K562 (cell line): Measurements from ENCODE around the gene TBATA. TPM values are rescaled to one million over a fixed set of nuclear protein-coding genes. Genes with fewer than 3 reads are reported as not detected.

ENCODE experiments used
- ATAC-seq: fragments of 200-7000 bp; cut with Tn5 transposase; 3 replicates; pipeline ENCODE4 v1.9.1; 2020; ENCODE audit warnings: moderate library complexity
- BruUV-seq: library from RNA; stranded (reverse); fragments of 400-500 nt; replicated peaks from 2 replicates; lab custom pipeline; 2021; lab: Mats Ljungman, UMichigan
- CTCF ChIA-PET: fragments of 300-600 bp; formaldehyde crosslinking; extraction: SDS; loops from one replicate; lab custom pipeline; 2021; ENCODE audit warnings: low intra/inter-chr PET ratio; lab: Yijun Ruan, JAX
- POLR2A ChIA-PET: fragments of 300-600, 350-650 bp; sonication (Branson Sonifier 250); formaldehyde crosslinking; extraction: SDS; loops from one replicate; lab custom pipeline; 2021; ENCODE audit warnings: antibody characterized with exemption, inconsistent platforms; lab: Yijun Ruan, JAX
- DNase-seq, 4 experiments: peaks; one replicate each; pipeline versions ENCODE4 v3.0.0 to v3.0.0-alpha.2; 2011 to 2018; ENCODE audit warnings: low spot score in 3 of 4, mixed read lengths in 3 of 4; ENCODE audit errors: extremely low read depth in 1 of 4
- FAIRE-seq: peaks from 2 replicates; lab custom pipeline; 2011; peaks lifted over from hg19 to GRCh38; lab: Jason Lieb, UNC
- H2AFZ ChIP-seq: 2 replicates; pipeline ENCODE4 v1.6.0; 2011; ENCODE audit warnings: low read depth, low read length, control low read depth, inconsistent platforms
- H3K27ac ChIP-seq: fragments of 200-600 bp; 3 replicates; pipeline ENCODE4 v1.8.0; 2011; ENCODE audit warnings: low read depth, mild to moderate bottlenecking, control low read depth, inconsistent platforms, low read length, moderate library complexity, mixed read lengths; ENCODE audit errors: extremely low read depth
- H3K27me3 ChIP-seq, 2 experiments: fragments of 300-600 bp in 1 of 2; 2 replicates in 1 of 2; 3 replicates in 1 of 2; pipeline versions ENCODE4 v1.6.0 to v1.8.0; 2011; ENCODE audit warnings: inconsistent platforms in 2 of 2, low read length in 2 of 2, mild to moderate bottlenecking in 1 of 2, mixed read lengths in 1 of 2, moderate library complexity in 1 of 2; ENCODE audit not compliant: control insufficient read depth in 2 of 2, insufficient read depth in 2 of 2
- H3K36me3 ChIP-seq: fragments of 300-600 bp; 3 replicates; pipeline ENCODE4 v1.8.0; 2011; ENCODE audit warnings: mild to moderate bottlenecking, low read length, inconsistent platforms; ENCODE audit not compliant: control insufficient read depth, insufficient read depth
- H3K4me1 ChIP-seq, 2 experiments: fragments of 200-600 bp in 1 of 2; replicated peaks in 1 of 2; 2 replicates in 1 of 2; 3 replicates in 1 of 2; pipeline versions ENCODE4 v1.5.1 to v1.8.0; 2011; ENCODE audit warnings: inconsistent platforms in 2 of 2, low read length in 2 of 2, mild to moderate bottlenecking in 1 of 2, mixed read lengths in 1 of 2, moderate library complexity in 1 of 2; ENCODE audit not compliant: control insufficient read depth in 2 of 2, insufficient read depth in 2 of 2
- H3K4me2 ChIP-seq: 2 replicates; pipeline ENCODE4 v1.6.1; 2011; ENCODE audit warnings: low read length, control low read depth, inconsistent platforms, mixed read lengths; ENCODE audit not compliant: insufficient read depth
- H3K4me3 ChIP-seq: fragments of 200-600 bp; sonication (generic), shearing (Covaris generic); 2 replicates; pipeline ENCODE4 v1.5.1; 2016; ENCODE audit warnings: control low read depth, inconsistent platforms
- H3K79me2 ChIP-seq: fragments of 200-600 bp; 3 replicates; pipeline ENCODE4 v1.8.0; 2011; ENCODE audit warnings: low read length, inconsistent platforms; ENCODE audit not compliant: control insufficient read depth, insufficient read depth
- H3K9ac ChIP-seq, 2 experiments: 2 replicates each; pipeline versions ENCODE4 v1.6.0 to v1.6.1; 2011; ENCODE audit warnings: low read depth in 2 of 2, low read length in 2 of 2, control low read depth in 1 of 2, inconsistent platforms in 1 of 2, mild to moderate bottlenecking in 1 of 2, mixed read lengths in 1 of 2; ENCODE audit not compliant: insufficient read depth in 1 of 2
- H3K9me1 ChIP-seq: one replicate; pipeline ENCODE4 v1.6.0; 2011; ENCODE audit warnings: inconsistent platforms, mild to moderate bottlenecking, low read length, moderate library complexity; ENCODE audit not compliant: control insufficient read depth, insufficient read depth
- H3K9me3 ChIP-seq: replicated peaks from 2 replicates; pipeline ENCODE4 v1.5.1; 2011; ENCODE audit warnings: low read depth, low read length, inconsistent platforms; ENCODE audit not compliant: control insufficient read depth, insufficient read depth
- H4K20me1 ChIP-seq: replicated peaks from 2 replicates; pipeline ENCODE4 v1.6.1; 2011; ENCODE audit warnings: low read length, inconsistent platforms, mixed read lengths; ENCODE audit not compliant: control insufficient read depth, insufficient read depth
- ATF3 ChIP-seq, 2 experiments: fragments of 450-650 bp in 1 of 2; sonication (generic) in 1 of 2; formaldehyde crosslinking in 1 of 2; IDR thresholded peaks in 1 of 2; conservative IDR thresholded peaks in 1 of 2; 2 replicates each; pipeline versions ENCODE4 v1.6.1 to v1.8.1; 2016 to 2023; ENCODE audit warnings: mild to moderate bottlenecking in 2 of 2, moderate library complexity in 2 of 2, inconsistent platforms in 1 of 2, missing genetic modification reagents in 1 of 2
- CXXC5 ChIP-seq: fragments of 250-450 bp; sonication (Bioruptor Pico); IDR thresholded peaks from 2 replicates; pipeline ENCODE4 v1.8.0; 2022; ENCODE audit warnings: inconsistent platforms, mild to moderate bottlenecking, moderate library complexity
- FOXP1 ChIP-seq: sonication (generic); formaldehyde crosslinking; IDR thresholded peaks from 2 replicates; pipeline ENCODE4 v1.8.0; 2022; ENCODE audit warnings: mild to moderate bottlenecking, missing genetic modification reagents
- HMGN3 ChIP-seq: IDR thresholded peaks from 2 replicates; pipeline ENCODE4 v1.6.1; 2011; ENCODE audit warnings: borderline replicate concordance, low read depth, mild to moderate bottlenecking, mixed read lengths, low read length; ENCODE audit not compliant: insufficient read length; ENCODE audit errors: extremely low read depth
- JUND ChIP-seq, 2 experiments: IDR thresholded peaks; 2 replicates in 1 of 2; 3 replicates in 1 of 2; pipeline ENCODE4 v1.6.1; 2011; ENCODE audit warnings: borderline replicate concordance in 2 of 2, low read depth in 2 of 2, low read length in 2 of 2, improper control_type of control experiment in 1 of 2, missing biosample characterization in 1 of 2, missing genetic modification characterization in 1 of 2, missing genetic modification reagents in 1 of 2
- KDM1A ChIP-seq, 2 experiments: fragments of 450-650 bp; IDR thresholded peaks; 2 replicates each; pipeline ENCODE4 v1.6.1; 2016; ENCODE audit warnings: mild to moderate bottlenecking in 2 of 2
- MBD2 ChIP-seq: sonication (generic); IDR thresholded peaks from 2 replicates; pipeline ENCODE4 v1.6.1; 2016; ENCODE audit warnings: low read depth, borderline replicate concordance
- POLR2B ChIP-seq: fragments of 450-650 bp; IDR thresholded peaks from 2 replicates; pipeline ENCODE4 v1.6.1; 2018; ENCODE audit warnings: low read depth; ENCODE audit not compliant: partially characterized antibody
- SMAD4 ChIP-seq: fragments of 250-450 bp; sonication (Bioruptor Pico); conservative IDR thresholded peaks from 2 replicates; pipeline ENCODE4 v1.8.0; 2021; ENCODE audit warnings: inconsistent platforms, mild to moderate bottlenecking, moderate library complexity
- TOE1 ChIP-seq, 2 experiments: fragments of 450-650 bp in 1 of 2; sonication (generic) in 1 of 2; formaldehyde crosslinking in 1 of 2; IDR thresholded peaks; 2 replicates each; pipeline versions ENCODE4 v1.7.1 to v1.8.0; 2016 to 2022; ENCODE audit warnings: borderline replicate concordance in 2 of 2, mild to moderate bottlenecking in 2 of 2, antibody characterized with exemption in 1 of 2, inconsistent platforms in 1 of 2, low read depth in 1 of 2, missing genetic modification reagents in 1 of 2, moderate library complexity in 1 of 2
- USF1 ChIP-seq: sonication (generic); formaldehyde crosslinking; IDR thresholded peaks from 2 replicates; pipeline ENCODE4 v1.9.0; 2022; ENCODE audit warnings: mild to moderate bottlenecking, missing genetic modification reagents
- ZNF592 ChIP-seq: fragments of 450-650 bp; IDR thresholded peaks from 2 replicates; pipeline ENCODE4 v1.6.1; 2017; ENCODE audit warnings: antibody characterized with exemption, mild to moderate bottlenecking
- WGBS: fragments of 100-300 bp; shearing (Covaris generic); methylation state at CpG from one replicate; pipeline ENCODE4 v1.1.6; 2016; ENCODE audit warnings: low coverage, mixed read lengths; ENCODE audit not compliant: insufficient coverage; ENCODE audit errors: missing lambda C conversion rate; 5-methylcytosine and 5-hydroxymethylcytosine counted together
- in situ Hi-C: fragments of 300-500 bp; cut with MboI; formaldehyde crosslinking; loops from 4 replicates; pipeline ENCODE4 v1.15.0; 2018; ENCODE audit warnings: inconsistent platforms, mixed read lengths
- intact Hi-C: fragments of 100-400 bp; cut with micrococcal nuclease; formaldehyde crosslinking; loops from 2 replicates; pipeline ENCODE4 v1.14.2; 2022
- polyA plus RNA-seq, 8 experiments: library from polyadenylated mRNA; depleted of rRNA in 4 of 8; stranded (reverse) in 5 of 8; unstranded in 3 of 8; fragments of >200 nt; fragmentation: Nextera tagmentation in 2 of 8; fragmentation: Illumina TruSeq in 1 of 8; extraction: Ambion mirVana in 2 of 8; extraction: Trizol in 1 of 8; gene quantifications; 2 replicates each; pipeline versions ENCODE4 v1.2.1 to v1.2.3, GENCODE V29; 2011 to 2014; ENCODE audit warnings: inconsistent platforms in 1 of 8, missing spikeins in 1 of 8
- total RNA-seq, 7 experiments: library from RNA; depleted of rRNA in 6 of 7; stranded (reverse); fragments of >200 nt in 6 of 7; fragmentation: Illumina TruSeq in 2 of 7; extraction: Trizol in 2 of 7; gene quantifications; 2 replicates each; pipeline versions ENCODE4 v1.2.1 to v1.2.3, GENCODE V29; 2011 to 2021; ENCODE audit warnings: low replicate concordance in 1 of 7

Gene TBATA
- total and polyA plus RNA-seq, 9 of the 15 experiments (the other 6 are each of a cell fraction or from before 2014, with no cell fraction given): not detected

DNA sequence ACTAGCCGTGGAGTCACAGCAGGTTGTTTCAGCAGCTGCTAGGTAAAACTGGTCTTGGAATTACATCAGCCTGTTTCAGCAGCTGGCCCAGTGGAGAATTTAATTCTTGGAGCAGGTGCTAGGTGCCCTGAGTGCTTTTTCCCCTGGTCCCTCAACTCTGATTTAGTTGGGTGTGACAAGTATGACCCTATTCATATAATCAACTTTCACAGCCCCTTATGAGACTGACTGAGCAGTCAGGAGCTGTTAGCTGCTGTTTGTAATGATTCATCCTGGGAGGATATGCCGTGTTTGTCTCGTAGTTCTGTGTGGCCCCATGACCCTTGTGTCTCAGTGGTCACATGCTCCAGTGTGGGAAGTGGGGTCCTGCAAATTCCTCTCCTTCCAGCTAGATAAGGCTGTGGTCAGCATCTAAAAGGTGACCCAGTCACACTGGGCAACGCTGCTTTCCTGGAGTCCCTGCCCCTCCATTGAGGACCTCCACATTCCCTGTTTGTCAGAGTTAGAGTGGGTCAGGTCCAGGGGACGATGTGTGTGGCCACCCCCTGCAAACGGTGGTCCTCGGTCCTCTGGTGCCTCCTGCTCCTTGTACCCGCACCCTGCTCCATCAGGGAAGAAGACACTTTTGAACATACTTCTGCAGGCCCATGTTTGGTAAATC, 28.3 kb downstream of the TBATA start:
- H3K27ac ChIP-seq: peak overlapping the region; percentile 22; the same call in 1 of the 3 replicates
- ATAC-seq (peak; percentile 11; the same call in 1 of the 3 replicates), FAIRE-seq (no peak), DNase-seq (peak in 1 of 4 experiments; percentile 50)
- intact Hi-C loops: loop anchor here (5.0 kb wide), 2 partner anchors 125 to 295 kb away; no protein-coding TSS in a partner anchor
- no peak overlapping the region for H3K4me3 ChIP-seq
- ChIA-PET POLR2A (interaction anchor here (0.6 kb wide), 2 partner anchors 63 to 510 kb away, joined by 4 read pairs; no protein-coding TSS in a partner anchor), CTCF (interaction anchor here (2.7 kb wide), 1 partner anchor 207 kb away, joined by 31 read pairs; no protein-coding TSS in a partner anchor)
- no peaks in the 10 kb centered on the region for H3K27me3 ChIP-seq
- peaks cover 25 to 41% of the 10 kb centered on the region in 2 experiments for H3K4me1 ChIP-seq
- H3K9ac ChIP-seq: no peak overlapping the region; a peak in 1 of 4 replicates
- peaks cover 82% of the 10 kb centered on the region for H3K36me3 ChIP-seq
- in situ Hi-C loops: loop anchor here (10.0 kb wide), 1 partner anchor 1962 kb away; no protein-coding TSS in a partner anchor
- no peaks in the 10 kb centered on the region for H3K9me1 ChIP-seq
- H2AFZ ChIP-seq: no peak overlapping the region
- no TSS peak for BruUV-seq
- H3K4me2 ChIP-seq: no peak overlapping the region
- H3K9me3 ChIP-seq: no peaks in the 10 kb centered on the region
- no peaks in the 10 kb centered on the region for H3K79me2 ChIP-seq
- 54% methylated on average over 8 of the region's 8 CpGs for WGBS
- no peaks in the 10 kb centered on the region for H4K20me1 ChIP-seq
- TF ChIP-seq CXXC5 (CRISPR knock-in tag) (peak; percentile 8; the same call in 1 of the 2 replicates), SMAD4 (CRISPR knock-in tag) (0 out of 2 replicates have a peak, but pooled peaks have one; percentile 56), JUND (IDR thresholded peaks at IDR 0.05; ENCODE audit: borderline replicate concordance, low read depth, low read length) (peak; percentile 31; the same call in 1 of the 2 replicates), JUND (tag; IDR thresholded peaks at IDR 0.05; ENCODE audit: borderline replicate concordance, low read depth, low read length) (peak; percentile 49; the same call in 1 of the 3 replicates), POLR2B (peak; percentile 10), USF1 (CRISPR knock-in tag) (peak; percentile 63), MBD2 (no peak), ATF3 (IDR thresholded peaks at IDR 0.05) (peak; percentile 49), ATF3 (CRISPR knock-in tag; conservative IDR thresholded peaks at IDR 0.05) (no peak), ZNF592 (0 out of 2 replicates have a peak, but pooled peaks have one; percentile 30), HMGN3 (no peak), TOE1 (IDR thresholded peaks at IDR 0.05; ENCODE audit: borderline replicate concordance) (0 out of 2 replicates have a peak, but pooled peaks have one; percentile 51), TOE1 (CRISPR knock-in tag; IDR thresholded peaks at IDR 0.05; ENCODE audit: borderline replicate concordance, low read depth) (no peak), KDM1A (IDR thresholded peaks at IDR 0.05) (0 out of 4 replicates have a peak, but pooled peaks have one; percentile 9 to 11), FOXP1 (CRISPR knock-in tag) (no peak)
